GM18517 (cell line): Measurements from ENCODE around the gene PDHX.
"Not testable (repeated sequence)": the region's sequence is repeated elsewhere in the genome, so short reads cannot be mapped to it uniquely, and the experiment has no call there.

Experiments used
- ATAC-seq: cut with Tn5 transposase; IDR thresholded peaks from one replicate; pipeline ENCODE4 v1.9.1; 2021; ENCODE audit warnings: mild to moderate bottlenecking, moderate library complexity; ENCODE audit not compliant: unreplicated experiment

PDHX gene

DNA sequence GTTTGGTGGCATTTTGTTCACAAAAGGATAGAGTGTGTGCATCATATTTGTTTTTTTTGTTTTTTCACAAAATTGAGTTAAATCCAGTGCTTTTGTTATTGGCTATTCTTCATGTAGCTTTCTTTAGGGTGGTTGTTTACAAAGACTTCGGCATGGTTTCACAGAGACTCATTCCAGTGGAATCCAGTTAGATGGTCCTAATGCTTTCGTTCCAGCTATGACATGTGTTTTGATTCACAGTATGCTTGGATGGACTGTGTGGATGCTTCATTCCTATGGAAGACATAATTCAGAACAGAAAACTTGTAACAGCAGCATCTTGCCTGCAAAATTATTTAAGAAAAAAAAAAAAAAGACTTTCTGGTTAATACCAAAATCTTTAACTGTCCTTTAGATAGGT lies 97.9 kb downstream of the PDHX start:
- ATAC-seq: no peak

DNA sequence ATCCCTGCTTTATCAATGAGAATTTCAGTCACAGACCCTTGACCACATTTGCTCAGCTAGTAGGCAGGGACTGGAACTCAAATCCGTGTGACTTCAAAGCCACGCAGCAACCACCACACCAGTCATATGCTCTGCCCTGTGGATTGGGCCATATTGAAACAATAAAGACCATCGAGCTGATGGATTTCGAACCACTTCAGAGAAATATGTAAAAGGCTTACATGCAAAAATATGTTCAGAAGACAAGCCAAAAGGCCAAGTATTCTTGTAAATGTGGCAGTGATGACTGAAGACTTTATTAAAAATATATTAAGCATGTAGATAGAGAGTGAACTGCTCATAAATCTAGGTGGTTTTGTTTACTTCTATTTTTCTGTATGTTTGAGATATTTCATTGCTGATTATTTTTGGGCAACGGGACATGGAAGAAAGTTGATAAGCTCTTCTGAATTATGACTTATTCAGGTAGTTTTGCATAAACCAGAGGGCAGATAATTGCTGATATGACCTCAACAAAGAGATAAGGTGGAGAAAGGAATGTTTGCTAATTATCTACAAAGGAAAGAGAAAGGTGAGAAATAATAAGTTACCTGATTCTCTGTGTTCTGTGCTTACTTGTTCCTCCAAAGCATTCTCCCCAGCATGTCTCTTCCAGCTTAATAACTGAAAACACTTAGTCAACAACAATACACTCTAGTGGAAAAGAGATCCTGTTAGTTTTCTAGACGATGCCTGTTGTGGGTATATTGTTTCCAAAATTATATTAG lies 99.4 kb downstream of the PDHX start:
- no peak for ATAC-seq

DNA sequence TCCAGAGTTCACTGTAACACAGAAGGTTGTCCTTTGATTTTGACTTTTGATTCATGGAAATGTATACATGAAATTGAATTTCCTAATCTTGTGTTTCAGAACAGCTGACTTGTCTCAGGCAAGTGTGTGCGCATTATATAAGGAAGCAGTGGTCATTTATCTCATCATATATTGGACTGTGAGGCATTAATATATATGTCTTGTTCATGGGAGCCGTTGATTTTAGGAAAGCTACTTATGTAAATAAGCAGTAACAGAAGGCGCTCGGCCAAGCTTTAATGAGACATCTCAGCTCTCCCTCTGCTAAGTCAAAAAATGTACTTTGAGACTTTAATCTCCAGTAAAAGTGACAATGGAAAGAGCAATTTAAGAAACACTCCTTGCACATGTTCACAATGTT lies 100.5 kb downstream of the PDHX start:
- ATAC-seq: no peak

DNA sequence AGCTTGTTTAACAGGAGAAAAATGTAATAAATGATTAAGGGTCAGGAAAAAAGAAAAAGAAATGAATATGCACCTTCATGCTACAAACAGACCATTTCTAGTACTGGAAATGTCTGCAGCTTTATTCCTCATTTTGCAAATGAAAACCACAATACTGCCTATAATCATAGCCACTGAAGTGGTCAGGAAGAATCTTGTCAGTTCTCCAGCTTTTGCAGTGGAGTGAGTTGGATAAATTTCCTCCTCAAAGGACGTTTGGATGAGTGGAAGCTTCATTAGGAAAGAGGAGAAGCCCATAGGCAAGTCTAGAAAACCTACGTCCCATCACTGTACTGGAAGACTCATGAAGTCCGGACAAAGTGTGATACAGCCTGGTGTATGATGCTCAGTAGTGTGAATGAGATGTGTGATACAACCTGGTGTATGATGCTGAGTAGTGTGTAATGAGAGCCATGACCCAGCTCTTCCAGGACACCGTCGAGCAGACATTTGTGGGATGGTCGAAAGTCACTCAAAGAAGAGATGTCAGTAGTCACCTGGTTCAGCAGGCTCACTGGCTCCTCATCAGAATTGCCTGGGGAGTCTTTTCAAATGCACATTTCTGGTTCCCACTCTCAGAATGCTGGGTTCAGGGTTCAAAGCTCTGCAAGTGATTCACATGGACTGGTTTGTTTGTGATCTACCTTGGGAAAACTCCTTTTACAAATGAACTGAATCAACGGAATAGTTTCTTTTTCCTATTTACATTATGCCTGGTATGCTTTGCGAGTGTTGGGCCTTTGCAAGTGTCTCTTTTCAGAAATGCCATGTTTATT lies 101.3 kb downstream of the PDHX start:
- no peak for ATAC-seq

DNA sequence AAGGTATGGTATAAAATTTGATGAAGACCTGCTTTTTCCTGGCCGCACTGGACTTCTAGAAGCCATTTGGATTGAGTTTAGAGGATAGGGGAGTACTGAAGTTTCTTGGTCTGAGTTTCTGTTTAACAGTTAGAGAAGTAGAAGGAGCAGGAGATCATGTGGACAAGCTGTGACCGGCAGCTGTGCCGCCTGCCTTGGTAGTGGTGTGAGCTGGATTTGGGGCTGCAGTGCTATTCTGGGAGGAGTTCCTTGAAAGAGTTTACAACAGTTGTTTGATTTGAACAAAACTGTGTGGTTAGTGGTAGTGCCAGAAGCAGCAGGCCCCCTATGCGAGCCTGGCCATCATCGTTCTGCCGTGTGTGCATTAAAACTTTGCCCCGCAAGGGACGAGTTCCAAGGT lies 105.2 kb downstream of the PDHX start:
- ATAC-seq: no peak

DNA sequence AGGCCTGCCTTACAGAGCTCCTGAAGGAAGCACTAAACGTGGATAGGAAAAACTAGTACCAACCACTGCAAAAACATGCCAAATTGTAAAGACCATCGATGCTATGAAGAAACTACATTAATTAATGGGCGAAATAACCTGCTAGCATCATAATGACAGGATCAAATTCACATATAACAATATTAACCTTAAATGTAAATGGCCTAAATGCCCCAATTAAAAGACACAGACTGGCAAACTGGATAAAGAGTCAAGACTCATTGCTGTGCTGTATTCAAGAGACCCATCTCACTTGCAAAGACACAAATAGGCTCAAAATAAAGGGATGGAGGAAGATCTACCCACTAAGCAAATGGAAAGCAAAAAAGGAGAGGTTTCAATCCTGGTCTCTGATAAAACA lies 107.5 kb downstream of the PDHX start:
- ATAC-seq: not testable (repeated sequence)

DNA sequence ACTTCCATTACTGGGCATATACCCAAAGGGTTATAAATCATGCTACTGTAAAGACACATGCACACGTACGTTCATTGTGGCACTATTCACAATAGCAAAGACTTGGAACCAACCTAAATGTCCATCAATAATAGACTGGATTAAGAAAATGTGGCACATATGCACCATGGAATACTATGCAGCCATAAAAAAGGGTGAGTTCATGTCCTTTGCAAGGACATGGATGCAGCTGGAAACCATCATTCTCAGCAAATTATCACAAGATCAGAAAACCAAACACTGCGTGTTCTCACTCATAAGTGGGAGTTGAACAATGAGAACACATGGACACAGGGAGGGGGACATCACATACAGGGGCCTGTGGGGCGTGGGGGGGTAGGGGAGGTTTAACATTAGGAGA lies 111.6 kb downstream of the PDHX start:
- ATAC-seq: not testable (repeated sequence)

DNA sequence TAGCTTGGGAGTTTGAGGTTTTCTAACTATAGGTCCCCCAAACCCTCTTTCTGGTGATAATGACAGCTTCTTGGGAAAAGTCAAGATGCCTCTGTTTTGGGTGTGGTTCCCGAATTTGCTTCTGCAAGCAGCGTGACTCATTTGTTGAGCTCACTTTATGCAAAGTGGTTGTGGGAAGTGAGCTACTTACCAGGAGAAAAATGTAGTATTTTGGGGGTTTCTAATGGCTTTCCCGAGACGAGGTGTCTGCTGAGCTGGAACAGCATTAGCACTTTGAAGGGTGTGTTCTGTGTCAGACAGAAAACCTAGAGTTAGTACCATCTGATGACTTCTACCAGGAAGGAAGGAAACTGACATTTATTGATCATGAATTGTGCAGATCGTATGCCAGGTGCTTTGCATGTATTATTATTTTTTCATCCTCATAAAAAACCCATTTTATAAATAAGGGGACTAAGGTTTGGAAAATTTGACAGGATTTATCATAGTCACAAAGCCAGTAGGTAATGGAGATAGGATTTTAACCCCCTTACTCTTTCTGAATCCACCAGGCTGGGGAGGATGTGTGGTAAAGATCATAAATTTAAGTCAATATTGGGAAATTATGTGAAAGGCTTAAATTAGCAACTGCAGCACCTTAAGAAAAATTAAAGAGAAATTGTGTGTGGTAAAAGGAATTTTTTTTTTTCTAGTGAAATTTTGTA lies 113.7 kb downstream of the PDHX start:
- peak; percentile 63 for ATAC-seq

DNA sequence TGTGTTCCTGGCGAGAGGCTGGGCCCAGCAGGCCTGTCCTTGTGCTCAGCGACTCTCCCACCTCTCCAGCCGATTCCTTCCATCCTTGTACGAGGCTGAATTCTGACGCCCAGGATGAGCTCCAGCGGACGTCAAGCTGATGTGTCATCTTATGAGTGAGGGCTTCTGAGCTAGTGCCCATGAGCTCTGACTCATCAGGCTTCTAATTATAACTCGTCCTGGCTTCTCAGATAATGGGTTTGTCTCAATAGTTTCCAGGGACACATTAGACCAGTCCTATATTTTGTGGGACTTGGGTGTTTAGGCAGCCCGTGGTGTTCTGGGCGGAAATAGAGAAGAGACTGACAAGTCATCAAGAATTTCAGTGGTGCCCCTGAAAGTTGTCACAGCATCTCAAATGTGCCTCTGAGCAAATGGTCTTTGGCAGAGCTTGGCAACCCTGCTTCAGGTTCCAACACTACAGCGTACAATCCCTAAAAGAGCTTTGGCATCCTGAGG lies 114.3 kb downstream of the PDHX start:
- no peak for ATAC-seq

DNA sequence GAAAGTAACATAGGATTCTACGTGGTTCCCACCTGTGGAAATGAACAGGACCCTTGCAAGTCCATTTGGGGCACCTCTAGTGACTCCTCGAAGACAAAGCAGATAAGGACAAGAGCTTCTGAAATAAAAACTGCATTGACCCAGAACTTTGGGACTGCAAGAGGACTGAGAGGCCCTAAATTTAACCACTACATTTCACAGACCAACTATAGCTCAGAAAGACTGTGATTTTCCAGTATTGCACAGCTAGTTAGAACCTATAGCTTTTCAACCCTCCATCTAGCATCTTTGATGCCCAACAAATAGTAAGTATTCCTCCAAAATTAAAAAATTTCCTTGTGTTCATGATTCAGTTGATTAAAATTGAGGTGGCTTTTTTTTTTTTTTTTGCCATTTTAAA lies 114.9 kb downstream of the PDHX start:
- ATAC-seq: no peak

DNA sequence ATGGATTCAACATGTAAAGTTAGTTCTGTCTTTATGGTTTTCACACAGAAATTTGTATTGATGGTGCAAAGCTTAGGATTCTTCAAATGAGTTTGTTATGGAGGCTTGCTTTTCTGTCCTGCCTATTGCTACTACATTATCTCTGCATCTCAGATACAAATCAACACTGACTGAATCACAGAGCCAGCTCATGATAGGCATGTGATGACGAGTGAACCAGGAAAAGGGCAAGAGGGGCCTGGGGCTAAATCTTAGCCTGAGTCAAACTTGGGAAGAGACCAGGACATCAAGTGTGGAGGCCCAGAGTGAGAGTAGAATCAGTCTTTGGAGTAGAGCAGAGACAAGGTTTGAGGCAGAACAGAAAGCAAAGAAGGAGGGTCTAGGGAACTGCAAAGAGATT lies 115.4 kb downstream of the PDHX start:
- no peak for ATAC-seq

DNA sequence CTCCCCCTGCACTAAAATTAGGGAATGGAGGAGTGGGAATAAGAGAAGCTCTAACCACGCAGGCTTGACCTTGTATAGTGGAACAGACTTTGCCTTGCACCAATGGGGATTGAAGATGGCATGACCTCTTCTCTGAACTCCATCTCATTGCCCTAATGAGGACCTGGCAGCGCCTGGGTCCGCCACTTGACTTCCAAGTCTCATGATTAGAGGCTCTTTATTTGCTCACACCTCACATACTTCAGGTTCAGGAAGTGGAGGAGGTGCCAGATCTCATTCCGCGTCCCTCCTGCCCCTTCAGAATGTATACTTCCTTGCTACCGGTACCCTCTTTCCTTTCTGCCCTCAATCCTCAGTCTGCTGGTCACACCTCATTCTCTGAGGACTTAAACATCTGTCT lies 116.6 kb downstream of the PDHX start:
- ATAC-seq: no peak

DNA sequence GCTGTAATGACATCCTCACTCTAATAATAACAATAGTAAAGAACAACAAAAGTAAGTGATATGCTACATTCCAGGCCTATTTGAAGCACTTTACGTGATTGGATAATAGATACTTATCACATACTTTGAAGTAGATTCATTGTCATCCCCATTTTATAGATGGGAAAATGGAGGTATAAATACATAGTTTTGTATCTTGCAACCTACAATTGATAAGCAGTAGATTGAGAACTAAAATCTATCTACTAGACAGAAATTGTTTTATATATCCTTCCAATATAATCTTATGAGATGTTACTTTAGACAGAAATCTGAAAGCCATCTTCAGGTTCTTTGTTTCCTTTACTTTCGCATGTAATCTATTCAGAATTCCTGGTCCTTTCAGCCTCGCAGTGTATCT lies 118.0 kb downstream of the PDHX start:
- no peak for ATAC-seq

DNA sequence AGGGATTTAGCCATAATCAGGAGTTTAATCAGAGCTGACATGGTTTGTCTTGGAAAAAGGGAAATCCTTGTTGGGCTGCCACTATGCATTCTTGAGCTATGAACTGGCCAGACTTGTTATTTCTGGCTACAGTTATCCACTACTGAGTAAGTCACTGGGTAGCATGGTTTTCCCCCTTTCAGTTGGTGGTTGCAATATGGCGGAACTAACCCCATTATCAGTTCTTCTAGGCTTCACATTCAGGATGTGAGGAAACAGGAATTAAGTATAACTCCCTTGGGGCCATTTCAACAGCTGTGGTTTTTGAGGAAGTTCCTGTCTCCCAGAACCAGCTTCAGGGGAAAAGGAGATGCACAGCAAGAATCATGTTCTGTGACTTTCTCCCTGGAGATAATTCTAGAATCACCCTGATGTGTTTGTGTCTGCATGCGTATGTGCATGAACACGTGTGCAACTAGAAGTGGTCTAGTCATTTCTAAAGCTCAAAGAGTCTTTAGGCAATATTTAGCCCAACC lies 119.5 kb downstream of the PDHX start:
- ATAC-seq: no peak

DNA sequence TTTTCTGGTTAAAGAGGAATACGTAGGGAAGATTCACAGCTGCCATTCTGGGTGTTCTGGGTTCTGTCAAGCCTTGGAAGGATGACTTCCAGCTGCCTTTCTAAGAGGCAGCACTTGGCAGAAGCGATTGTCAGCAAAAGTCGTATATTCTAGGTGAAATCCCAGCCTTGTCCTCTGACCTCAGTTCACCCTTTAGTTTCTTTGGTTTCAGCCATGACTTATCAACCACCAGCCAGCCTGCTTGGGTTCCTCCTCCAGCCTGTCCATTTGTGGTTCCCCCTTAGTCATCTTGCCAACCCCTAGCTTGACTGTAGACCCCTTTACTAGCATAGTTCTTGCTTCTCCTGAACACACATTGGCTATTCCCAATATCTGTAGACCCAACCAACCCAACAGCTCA lies 120.2 kb downstream of the PDHX start:
- ATAC-seq: no peak

DNA sequence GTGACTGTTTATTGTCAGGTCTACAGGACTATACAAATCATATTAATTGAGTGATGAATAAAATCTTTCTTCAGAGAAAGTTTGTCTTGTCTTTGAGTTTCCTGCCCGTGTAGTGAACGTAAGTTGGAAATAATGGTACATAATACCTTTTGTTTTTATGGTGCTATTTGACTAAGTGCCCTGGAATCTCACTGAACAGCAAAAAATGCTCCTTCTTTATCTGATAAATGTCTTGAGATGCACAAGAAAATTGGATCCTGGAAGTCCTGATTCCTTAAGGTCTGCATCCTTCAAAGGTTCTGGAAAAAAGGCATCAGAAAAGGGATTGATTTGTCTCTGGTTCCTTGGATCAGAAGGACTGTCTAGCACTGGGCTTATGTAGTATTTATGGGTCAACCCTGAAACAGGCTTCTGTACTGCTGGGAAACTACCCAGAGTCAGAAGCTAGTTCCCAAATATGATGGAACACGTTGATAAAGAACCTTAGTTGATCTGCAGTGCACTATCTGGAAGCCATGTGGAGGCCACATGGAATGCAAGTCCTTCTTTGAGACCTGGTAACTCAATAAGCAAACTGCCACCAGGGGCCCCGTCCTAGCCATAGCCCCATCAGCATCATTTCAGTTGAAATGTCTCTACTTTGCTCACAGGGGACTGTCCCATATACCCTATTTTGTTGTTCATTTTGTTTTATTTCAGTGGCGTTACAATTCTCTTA lies 122.0 kb downstream of the PDHX start:
- ATAC-seq: no peak

DNA sequence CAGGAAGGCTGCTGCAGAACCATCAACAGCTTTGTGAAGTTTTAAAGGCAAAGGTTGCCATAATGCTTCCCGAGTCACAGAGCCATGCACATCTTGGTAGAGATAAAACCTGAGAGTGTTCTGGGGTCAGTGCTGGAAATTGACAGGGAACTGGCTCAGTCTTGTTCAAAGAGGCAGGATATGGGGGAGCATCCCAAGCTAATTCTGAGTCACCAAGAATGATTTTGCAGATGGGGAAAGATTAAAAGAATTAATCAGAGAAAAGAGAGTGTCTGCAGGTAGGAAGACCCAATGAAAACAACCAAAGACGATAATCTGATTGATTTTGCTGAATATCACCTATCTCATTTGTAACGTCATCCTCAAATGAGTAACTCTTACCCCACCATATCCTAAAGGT lies 122.7 kb downstream of the PDHX start:
- ATAC-seq: no peak

DNA sequence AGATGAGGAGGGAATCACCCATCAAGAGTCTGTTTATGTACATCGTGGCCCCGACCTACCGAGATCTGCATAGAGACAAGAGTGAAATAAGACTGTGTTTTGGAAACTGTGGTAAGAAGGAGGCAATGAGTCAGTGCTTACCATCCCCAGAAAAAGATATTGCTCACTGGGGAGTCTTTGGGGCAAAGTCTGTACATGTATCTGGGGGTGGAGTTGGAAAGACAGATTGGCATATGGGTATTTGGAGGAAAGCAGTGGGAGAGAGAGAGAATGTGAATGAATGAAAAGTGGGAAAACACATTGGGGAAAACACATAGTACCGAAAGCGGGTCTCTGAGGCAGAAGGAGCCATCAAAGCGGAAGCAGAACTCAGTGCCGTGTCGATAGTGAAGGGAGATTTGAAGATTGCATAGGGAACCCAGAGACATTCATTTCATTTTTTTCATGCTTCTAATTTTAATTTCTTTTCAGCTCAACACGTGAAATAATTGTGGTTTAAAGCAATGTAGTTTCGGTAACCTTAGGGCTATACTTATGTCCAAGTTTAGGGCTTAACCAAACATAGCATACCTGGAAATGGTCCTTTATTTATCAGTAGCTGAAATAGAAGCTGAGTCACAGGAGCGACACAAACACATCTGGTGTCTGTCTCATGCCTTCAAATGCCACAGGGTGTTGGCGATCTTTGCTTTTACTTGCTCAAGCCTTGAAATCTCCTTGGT lies 124.0 kb downstream of the PDHX start:
- peak; percentile 80 for ATAC-seq

DNA sequence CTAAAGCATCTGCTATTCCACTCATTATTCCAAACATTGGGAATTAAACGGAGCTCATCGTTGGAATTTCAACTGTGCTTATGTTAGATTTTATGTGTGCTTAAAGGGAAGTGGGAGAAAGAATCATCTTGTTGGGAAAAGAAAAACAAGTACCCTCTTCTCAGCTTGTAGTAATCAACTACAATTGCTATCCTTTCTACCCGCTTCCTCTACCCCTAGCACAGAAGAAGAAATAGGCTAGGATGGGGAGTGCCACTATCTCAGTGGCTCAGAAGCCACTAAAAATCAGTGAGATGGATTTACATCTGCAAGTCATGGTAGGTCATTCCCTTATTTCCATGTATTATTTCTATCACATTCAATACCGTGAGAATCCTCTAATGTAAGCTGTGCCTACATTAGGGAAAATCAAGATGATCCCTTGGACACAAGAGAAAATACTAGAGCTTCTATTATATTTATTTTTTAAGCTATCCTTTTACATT lies 124.7 kb downstream of the PDHX start:
- ATAC-seq: no peak

DNA sequence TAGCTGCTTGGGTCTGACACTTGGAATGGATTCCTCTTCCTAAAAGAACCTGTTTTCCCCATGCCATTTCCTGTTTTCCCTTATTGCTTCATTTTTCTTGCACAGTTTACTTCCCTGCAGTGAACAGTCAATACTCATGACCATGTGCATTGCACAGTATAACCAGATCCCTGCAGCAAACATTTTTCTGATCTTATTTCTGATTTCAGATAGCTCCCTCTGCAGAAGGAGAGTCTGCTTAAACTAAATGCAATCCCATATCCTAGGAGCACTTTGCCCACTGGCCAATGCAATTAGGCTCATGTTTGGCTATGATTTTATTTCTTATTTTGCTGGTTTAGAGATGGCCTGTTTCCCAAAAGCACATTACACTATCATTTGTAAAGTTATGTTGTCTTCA lies 125.8 kb downstream of the PDHX start:
- ATAC-seq: no peak
